ENCODE data around the gene TMEM86A. TPM values are rescaled to one million over a fixed set of nuclear protein-coding genes. Genes with fewer than 3 reads are reported as not detected.

TMEM86A gene
- total and polyA plus RNA-seq, 2 of the 8 experiments (the other 6 are each of a cell fraction or from before 2014, with no cell fraction given): 1.5 to 1.7 TPM

GRCh38 chr11:18729426-18729825 lies 30.8 kb downstream of the TMEM86A start:
- Histone ChIP-seq H2BK15ac (ENCODE audit: low read length) (no peak overlapping the region), H3K56ac (replicated peaks; ENCODE audit: insufficient read length, low read depth, low read length) (no peak overlapping the region), H3K79me1 (ENCODE audit: low read depth, low read length) (no peaks in the 10 kb centered on the region), H2BK120ac (replicated peaks; ENCODE audit: low read depth, low read length) (no peak overlapping the region), H3K14ac (ENCODE audit: insufficient read length) (no peak overlapping the region), H4K5ac (ENCODE audit: insufficient read length, low read depth, low read length) (no peak overlapping the region), H3K18ac (ENCODE audit: extremely low read depth, low read length) (no peak overlapping the region), H3K9ac (replicated peaks in 1 of 4; ENCODE audit: extremely low read depth in 1 of 4, low read depth in 3 of 4, low read length in 3 of 4) (no peak overlapping the region), H3K36me3 (ENCODE audit: control insufficient read depth in 2 of 4, insufficient read depth in 4 of 4, low read length in 3 of 4) (no peaks in the 10 kb centered on the region; a peak in 1 of 8 replicates), H2BK5ac (ENCODE audit: low read depth, low read length) (no peak overlapping the region), H4K20me1 (replicated peaks in 1 of 2; ENCODE audit: control insufficient read depth in 1 of 2, insufficient read depth in 2 of 2, low read length in 2 of 2) (no peaks in the 10 kb centered on the region), H2BK12ac (ENCODE audit: low read depth, low read length) (no peak overlapping the region), H3K4me3 (ENCODE audit: extremely low read depth in 1 of 4, insufficient read depth in 2 of 4, low read depth in 3 of 4, low read length in 4 of 4) (no peak overlapping the region), H3K4ac (replicated peaks; ENCODE audit: insufficient read length, low read depth, low read length) (no peak overlapping the region), H4K91ac (replicated peaks; ENCODE audit: insufficient read length, low read length) (no peak overlapping the region), H2AFZ (ENCODE audit: low read length) (no peak overlapping the region), H4K8ac (ENCODE audit: extremely low read depth, insufficient read depth, low read length) (no peak overlapping the region; the same call in 1 of the 2 replicates), H3K27ac (ENCODE audit: low read depth, low read length) (no peak overlapping the region), H3K4me1 (replicated peaks in 1 of 4; ENCODE audit: control insufficient read depth in 3 of 4, insufficient read depth in 4 of 4, low read length in 3 of 4) (peaks cover 0 to 20% (median 12%) of the 10 kb centered on the region in 4 experiments; a peak in 5 of 7 replicates), H3K9me3 (ENCODE audit: insufficient read depth in 2 of 2, low read depth in 1 of 2, low read length in 1 of 2) (no peaks in the 10 kb centered on the region), H2BK20ac (ENCODE audit: low read length) (no peak overlapping the region), H2AK5ac (ENCODE audit: low read depth, low read length) (no peak overlapping the region), H3K27me3 (replicated peaks in 1 of 4; ENCODE audit: control insufficient read depth in 3 of 4, extremely low read depth in 1 of 4, insufficient read depth in 3 of 4, low read length in 3 of 4) (no peaks in the 10 kb centered on the region), H3K79me2 (ENCODE audit: control insufficient read depth in 1 of 2, insufficient read depth in 2 of 2, low read length in 2 of 2) (no peaks in the 10 kb centered on the region), H3K23ac (ENCODE audit: insufficient read length) (no peak overlapping the region), H3K4me2 (ENCODE audit: insufficient read depth in 1 of 2, low read depth in 2 of 2, low read length in 2 of 2) (no peak overlapping the region), H3K23me2 (ENCODE audit: low read depth, low read length) (no peaks in the 10 kb centered on the region)
- 87% methylated on average over 11 of the region's 16 CpGs; no CpG with 5 or more reads in 1 of the 2 experiments for WGBS, 2 experiments (ENCODE audit: extremely low coverage in 1 of 2, insufficient coverage in 1 of 2, insufficient read length in 1 of 2, insufficient replicate concordance in 2 of 2, low coverage in 1 of 2, low lambda C conversion rate in 2 of 2, missing lambda C conversion rate in 1 of 2)
- no peak for TF ChIP-seq GABPA (IDR thresholded peaks at IDR 0.05; ENCODE audit: borderline replicate concordance, insufficient read depth, low read length)
- no peak for TF ChIP-seq TAF7 (optimal IDR thresholded peaks at IDR 0.05; ENCODE audit: borderline replicate concordance, low read depth, low read length)
- TF ChIP-seq PHF8 (conservative IDR thresholded peaks at IDR 0.05; ENCODE audit: low read depth, low read length): no peak
- TF ChIP-seq ASH2L (IDR thresholded peaks at IDR 0.05; ENCODE audit: low read length): no peak
- TF ChIP-seq SIX5 (IDR thresholded peaks at IDR 0.05; ENCODE audit: low read depth, low read length): no peak
- TF ChIP-seq JUN (IDR thresholded peaks at IDR 0.05; ENCODE audit: low read depth, low read length): no peak
- no peak for TF ChIP-seq POLR2AphosphoS5 (IDR thresholded peaks at IDR 0.05; ENCODE audit: low read depth, low read length)
- no peak for TF ChIP-seq SP4 (IDR thresholded peaks at IDR 0.05; ENCODE audit: low read length)
- no peak for TF ChIP-seq E2F6 (IDR thresholded peaks at IDR 0.05)
- CTCF ChIA-PET (ENCODE audit: partially characterized antibody): interaction anchor here (0.6 to 11.9 kb wide), 16 partner anchors 11 to 375 kb away, joined by 3 to 225 read pairs (median 10); no protein-coding TSS in a partner anchor
- no peak for FAIRE-seq
- DNase-seq (ENCODE audit: low read depth in 1 of 2, low spot score in 2 of 2): no peak
- POLR2A ChIA-PET (ENCODE audit: partially characterized antibody): interaction anchor here (1.3 to 1.5 kb wide), 2 partner anchors 9 to 31 kb away, joined by 3 read pairs; partner anchors contain the start of gene TMEM86A
